CD4-positive, CD25-positive, alpha-beta regulatory T cell (primary cell): ENCODE results near the gene SNAPC1. TPM values are rescaled to one million over a fixed set of nuclear protein-coding genes. Genes with fewer than 3 reads are reported as not detected.
A peak's percentile ranks its signal among the peaks of the same experiment; 100 is the strongest.

Experiments used
- ATAC-seq, 2 donors: fragments of 150-1000 bp; cut with Tn5 transposase; one replicate each; pipeline ENCODE4 v1.10.0; 2021; ENCODE audit warnings: low read depth in 2 of 2, moderate number of reproducible peaks in 2 of 2, moderate library complexity in 1 of 2
- DNase-seq, 3 donors: peaks; one replicate each; pipeline versions ENCODE4 v3.0.0 to v3.0.0-alpha.2; 2012 to 2022; ENCODE audit warnings: mixed read lengths in 1 of 3
- H3K27ac ChIP-seq: one replicate; pipeline ENCODE4 v1.7.0; 2013; ENCODE audit warnings: mild to moderate bottlenecking, low read length; ENCODE audit not compliant: insufficient read depth, poor library complexity, severe bottlenecking
- H3K27me3 ChIP-seq: one replicate; pipeline ENCODE4 v1.7.0; 2013; ENCODE audit warnings: low read length; ENCODE audit not compliant: control insufficient read depth, insufficient read depth
- H3K36me3 ChIP-seq: one replicate; pipeline ENCODE4 v1.7.0; 2013; ENCODE audit warnings: mild to moderate bottlenecking, low read length, moderate library complexity; ENCODE audit not compliant: control insufficient read depth, insufficient read depth
- H3K4me1 ChIP-seq: 2 replicates; pipeline ENCODE4 v1.7.0; 2013; ENCODE audit warnings: mild to moderate bottlenecking, low read length; ENCODE audit not compliant: insufficient read depth, control insufficient read depth, poor library complexity, severe bottlenecking
- H3K4me3 ChIP-seq: one replicate; pipeline ENCODE4 v1.7.0; 2013; ENCODE audit warnings: low read depth, mild to moderate bottlenecking, low read length, moderate library complexity
- H3K9me3 ChIP-seq, 2 experiments: 1 replicate in 1 of 2; 2 replicates in 1 of 2; pipeline ENCODE4 v1.7.0; 2013; ENCODE audit warnings: low read length in 2 of 2, mild to moderate bottlenecking in 1 of 2, moderate library complexity in 1 of 2; ENCODE audit not compliant: control insufficient read depth in 2 of 2
- H3K27ac Mint-ChIP-seq, 3 donors: one replicate each; pipeline ENCODE4 v1.8.0; 2020 to 2022; ENCODE audit warnings: mild to moderate bottlenecking in 3 of 3, mixed read lengths in 3 of 3, moderate library complexity in 2 of 3
- H3K27me3 Mint-ChIP-seq: one replicate; pipeline ENCODE4 v1.8.0; 2022; ENCODE audit warnings: mild to moderate bottlenecking, mixed read lengths
- H3K36me3 Mint-ChIP-seq: one replicate; pipeline ENCODE4 v1.8.0; 2020; ENCODE audit warnings: mixed read lengths
- H3K4me1 Mint-ChIP-seq, 4 donors: one replicate each; pipeline ENCODE4 v1.8.0; 2020 to 2022; ENCODE audit warnings: mixed read lengths in 4 of 4, mild to moderate bottlenecking in 1 of 4
- H3K4me3 Mint-ChIP-seq, 4 donors: one replicate each; pipeline ENCODE4 v1.8.0; 2020 to 2022; ENCODE audit warnings: mild to moderate bottlenecking in 4 of 4, mixed read lengths in 4 of 4, moderate library complexity in 3 of 4
- H3K9me3 Mint-ChIP-seq, 7 donors: one replicate each; pipeline ENCODE4 v1.8.0; 2020 to 2022; ENCODE audit warnings: mixed read lengths in 7 of 7, mild to moderate bottlenecking in 3 of 7, moderate library complexity in 2 of 7
- polyA plus RNA-seq, 4 donors: library from polyadenylated mRNA; unstranded; fragments of 300-500 nt; fragmentation: Illumina TruSeq; gene quantifications; one replicate each; pipeline ENCODE4 v1.2.3, GENCODE V29; 2021
- total RNA-seq: library from RNA; stranded (reverse); gene quantifications from one replicate; pipeline ENCODE4 v1.2.3, GENCODE V29; 2022

SNAPC1 gene
- total and polyA plus RNA-seq, 5 donors from 2014 or later: 3.9 to 4.7 (median 4.2) TPM

DNA sequence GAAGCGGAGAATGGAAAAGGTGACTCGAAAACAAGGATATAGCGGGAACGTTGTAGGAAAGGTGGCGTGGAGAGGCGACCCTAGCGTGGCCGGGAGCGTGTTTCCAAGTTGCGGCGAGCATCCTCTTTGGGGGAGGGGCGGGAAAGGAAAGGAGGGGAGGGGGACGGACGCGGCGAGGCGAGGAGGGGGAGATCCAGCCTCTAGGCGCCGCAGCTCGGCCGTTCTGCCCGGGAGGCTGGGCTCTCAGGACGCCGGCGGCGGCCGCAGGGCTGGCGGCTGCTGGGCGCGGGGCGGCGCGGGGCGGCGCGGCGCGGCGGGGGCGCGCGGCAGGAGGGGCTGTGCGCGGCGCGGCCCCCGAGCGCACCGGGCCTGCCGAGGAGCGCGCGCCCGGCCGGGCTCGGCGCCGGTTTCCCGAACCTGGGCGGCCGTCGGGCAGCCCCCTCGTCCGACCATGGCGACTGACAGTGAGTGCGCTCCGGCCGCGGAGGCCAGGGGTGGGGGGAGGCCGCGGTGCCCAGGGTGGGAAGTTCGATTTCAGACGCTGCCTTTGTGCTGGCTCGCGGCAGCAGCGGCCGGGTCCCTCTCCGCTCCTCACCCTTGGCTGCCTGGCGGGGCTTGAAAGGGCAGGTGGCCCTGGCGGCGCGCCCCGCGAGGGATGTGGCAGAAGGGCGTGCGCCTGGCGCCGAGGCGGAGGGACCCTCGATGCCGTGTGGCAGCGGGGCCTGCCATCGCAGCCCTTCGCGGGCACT lies 50.3 kb downstream of the SNAPC1 start, which contains the start of gene SYT16:
SYT16 (plus strand) TSS at position 357 of the 749 bp plus-strand sequence.
- Mint-ChIP-seq H3K9me3 (peaks cover 0 to 1% (median 0%) of the 10 kb centered on the region in 7 donors), H3K27me3 (peaks cover 73% of the 10 kb centered on the region), H3K4me1 (peaks cover 0 to 13% (median 5%) of the 10 kb centered on the region in 4 donors), H3K4me3 (peak within 1 kb of the TSS; percentile 33 to 73 (median 64)), H3K27ac (no peak within 1 kb of the TSS), H3K36me3 (no peaks in the 10 kb centered on the region)
- peaks cover 40% of the 10 kb centered on the region for H3K27me3 ChIP-seq
- no peak for DNase-seq
- no peak for ATAC-seq
- no peaks in the 10 kb centered on the region for H3K36me3 ChIP-seq
- no peak within 1 kb of the TSS for H3K4me3 ChIP-seq
- peaks cover 7% of the 10 kb centered on the region for H3K4me1 ChIP-seq
- H3K9me3 ChIP-seq: no peaks in the 10 kb centered on the region
- no peak within 1 kb of the TSS for H3K27ac ChIP-seq

DNA sequence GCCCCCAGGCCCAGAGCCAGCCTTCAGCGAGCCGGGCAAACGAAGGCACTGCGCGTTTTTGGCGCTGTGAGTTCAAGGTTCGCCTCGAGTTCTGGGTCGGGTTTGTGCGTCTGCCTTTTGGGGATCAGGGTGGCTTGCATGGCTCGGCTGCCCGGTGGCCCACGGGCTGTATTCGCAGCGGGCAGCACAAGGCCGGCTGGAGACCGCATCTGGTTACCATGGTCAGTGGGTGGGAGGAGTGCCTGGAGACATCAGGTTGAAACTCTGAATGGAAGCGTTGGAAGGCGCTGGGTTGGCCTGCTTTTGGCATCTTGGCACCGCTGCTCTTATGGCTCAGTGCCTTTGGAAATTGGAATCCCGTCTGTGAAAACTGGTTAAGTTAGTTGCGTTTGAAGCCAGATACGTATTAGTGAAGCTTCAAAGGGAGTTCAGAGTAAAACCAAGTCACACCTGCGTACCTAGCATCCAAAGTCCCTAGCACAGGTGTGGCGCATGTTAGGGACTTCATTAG lies 50.9 kb downstream of the SNAPC1 start:
- peaks cover 41% of the 10 kb centered on the region for H3K27me3 ChIP-seq
- peaks cover 7% of the 10 kb centered on the region for H3K4me1 ChIP-seq
- ATAC-seq: no peak
- H3K36me3 ChIP-seq: no peaks in the 10 kb centered on the region
- Mint-ChIP-seq H3K27ac (no peak overlapping the region), H3K9me3 (peaks cover 0 to 1% (median 0%) of the 10 kb centered on the region in 7 donors), H3K27me3 (peaks cover 79% of the 10 kb centered on the region), H3K36me3 (no peaks in the 10 kb centered on the region), H3K4me1 (peaks cover 0 to 13% (median 5%) of the 10 kb centered on the region in 4 donors), H3K4me3 (peak overlapping the region in 3 of 4 donors; percentile 48 to 68 (median 56))
- H3K27ac ChIP-seq: no peak overlapping the region
- DNase-seq: no peak
- H3K9me3 ChIP-seq: no peaks in the 10 kb centered on the region
- H3K4me3 ChIP-seq: no peak overlapping the region

GRCh38 chr14:61822458-61822857 lies 60.2 kb downstream of the SNAPC1 start:
- Histone ChIP-seq H3K4me1 (no peaks in the 10 kb centered on the region), H3K36me3 (no peaks in the 10 kb centered on the region), H3K9me3 (no peaks in the 10 kb centered on the region), H3K27ac (no peak overlapping the region), H3K4me3 (no peak overlapping the region), H3K27me3 (peaks cover 2% of the 10 kb centered on the region)
- no peaks in the 10 kb centered on the region for H3K4me1 Mint-ChIP-seq
- H3K9me3 Mint-ChIP-seq: no peaks in the 10 kb centered on the region
- H3K36me3 Mint-ChIP-seq: peaks cover 6% of the 10 kb centered on the region
- H3K27ac Mint-ChIP-seq: no peak overlapping the region
- H3K4me3 Mint-ChIP-seq: no peak overlapping the region
- ATAC-seq (no peak), DNase-seq (no peak)
- H3K27me3 Mint-ChIP-seq: peaks cover 63% of the 10 kb centered on the region

- H3K27ac Mint-ChIP-seq: peak overlapping the region in 1 of 3 donors; percentile 63
- H3K9me3 Mint-ChIP-seq: no peaks in the 10 kb centered on the region
- H3K4me3 Mint-ChIP-seq: no peak overlapping the region
These were observed 70.6 kb downstream of the SNAPC1 start for GRCh38 chr14:61832783-61833182.

GRCh38 chr14:61836184-61836583 lies 74.0 kb downstream of the SNAPC1 start:
- no peak overlapping the region for H3K27ac ChIP-seq
- ATAC-seq (no peak), DNase-seq (no peak)
- H3K4me3 Mint-ChIP-seq: no peak overlapping the region
- no peaks in the 10 kb centered on the region for H3K36me3 ChIP-seq
- no peak overlapping the region for H3K4me3 ChIP-seq
- no peaks in the 10 kb centered on the region for H3K9me3 ChIP-seq
- H3K27me3 Mint-ChIP-seq: peaks cover 35% of the 10 kb centered on the region
- no peaks in the 10 kb centered on the region for H3K9me3 Mint-ChIP-seq
- no peak overlapping the region for H3K27ac Mint-ChIP-seq
- peaks cover 7% of the 10 kb centered on the region for H3K27me3 ChIP-seq
- no peaks in the 10 kb centered on the region for H3K4me1 ChIP-seq
- H3K36me3 Mint-ChIP-seq: no peaks in the 10 kb centered on the region
- peaks cover 0 to 3% (median 0%) of the 10 kb centered on the region in 4 donors for H3K4me1 Mint-ChIP-seq

More at GRCh38 chr14:61832783-61833182, 70.6 kb downstream of the SNAPC1 start:
- Histone ChIP-seq H3K9me3 (no peaks in the 10 kb centered on the region), H3K27me3 (no peaks in the 10 kb centered on the region), H3K4me3 (no peak overlapping the region), H3K27ac (no peak overlapping the region), H3K36me3 (no peaks in the 10 kb centered on the region), H3K4me1 (no peaks in the 10 kb centered on the region)
- ATAC-seq: no peak
- Mint-ChIP-seq H3K4me1 (peaks cover 0 to 1% (median 0%) of the 10 kb centered on the region in 4 donors), H3K27me3 (peaks cover 7% of the 10 kb centered on the region), H3K36me3 (no peaks in the 10 kb centered on the region)
- no peak for DNase-seq

GRCh38 chr14:61836807-61837206 lies 74.6 kb downstream of the SNAPC1 start:
- Histone ChIP-seq H3K27me3 (peaks cover 7% of the 10 kb centered on the region), H3K4me3 (no peak overlapping the region), H3K9me3 (no peaks in the 10 kb centered on the region), H3K4me1 (no peaks in the 10 kb centered on the region), H3K36me3 (no peaks in the 10 kb centered on the region), H3K27ac (no peak overlapping the region)
- no peaks in the 10 kb centered on the region for H3K9me3 Mint-ChIP-seq
- ATAC-seq (no peak), DNase-seq (no peak)
- H3K4me1 Mint-ChIP-seq: peaks cover 0 to 3% (median 0%) of the 10 kb centered on the region in 4 donors
- no peak overlapping the region for H3K27ac Mint-ChIP-seq
- peaks cover 38% of the 10 kb centered on the region for H3K27me3 Mint-ChIP-seq
- H3K36me3 Mint-ChIP-seq: no peaks in the 10 kb centered on the region
- no peak overlapping the region for H3K4me3 Mint-ChIP-seq

DNA sequence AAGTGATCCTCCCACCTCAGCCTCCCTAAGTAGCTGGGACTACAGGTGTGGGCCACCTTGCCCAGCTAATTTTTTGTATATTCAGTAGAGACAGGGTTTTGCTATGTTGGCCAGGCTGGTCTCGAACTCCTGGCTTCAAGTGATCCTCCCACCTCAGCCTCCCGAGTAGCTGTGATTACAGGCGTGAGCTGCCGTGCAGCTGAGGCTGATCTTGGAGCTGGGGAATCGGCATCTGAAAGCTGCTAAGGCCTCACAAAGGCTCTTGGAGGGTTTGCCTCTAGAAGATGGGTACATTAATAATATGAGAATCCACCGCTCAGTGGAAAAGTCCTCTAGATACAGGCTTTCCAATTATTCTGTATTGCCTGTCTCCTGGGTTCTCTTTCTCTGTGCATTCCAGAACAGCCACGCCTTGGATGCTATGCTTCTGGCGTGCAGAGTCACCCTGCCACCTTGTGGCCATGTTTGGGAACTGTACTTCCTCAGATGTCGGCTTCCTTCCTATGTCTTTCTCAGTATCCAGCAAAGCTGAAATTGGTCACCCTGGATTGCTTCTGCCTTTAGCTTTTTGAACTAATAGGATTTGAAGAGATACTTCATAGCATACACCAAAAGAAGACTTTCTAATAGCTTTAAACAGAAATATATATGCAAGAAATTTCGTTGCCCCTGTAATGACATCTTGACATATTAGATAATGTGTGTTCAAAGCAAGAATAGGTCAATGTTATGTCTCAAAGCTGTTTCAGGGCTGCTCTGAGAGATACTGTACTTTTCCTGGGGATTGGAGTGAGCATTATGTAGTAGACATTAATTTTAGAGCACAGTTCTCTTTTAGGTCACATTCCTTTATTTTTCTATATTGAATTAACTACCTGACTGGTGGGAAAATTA lies 75.4 kb downstream of the SNAPC1 start:
- peaks cover 42% of the 10 kb centered on the region for H3K27me3 Mint-ChIP-seq
- H3K4me1 ChIP-seq: no peaks in the 10 kb centered on the region
- peaks cover 0 to 3% (median 0%) of the 10 kb centered on the region in 7 donors for H3K9me3 Mint-ChIP-seq
- H3K4me1 Mint-ChIP-seq: peaks cover 0 to 3% (median 0%) of the 10 kb centered on the region in 4 donors
- no peaks in the 10 kb centered on the region for H3K36me3 ChIP-seq
- no peaks in the 10 kb centered on the region for H3K9me3 ChIP-seq
- H3K27me3 ChIP-seq: peaks cover 7% of the 10 kb centered on the region
- H3K36me3 Mint-ChIP-seq: no peaks in the 10 kb centered on the region
- ATAC-seq (peak; percentile 81 to 89), DNase-seq (peak; percentile 53 to 81 (median 66))
- no peak overlapping the region for H3K27ac Mint-ChIP-seq
- H3K27ac ChIP-seq: no peak overlapping the region
- no peak overlapping the region for H3K4me3 ChIP-seq
- H3K4me3 Mint-ChIP-seq: no peak overlapping the region
